H1 (cell line): Measurements from ENCODE around the gene INPP5A. TPM values are rescaled to one million over a fixed set of nuclear protein-coding genes. Genes with fewer than 3 reads are reported as not detected.

ENCODE experiments used
- CTCF ChIA-PET: fragments of 300-600 bp; sonication (Branson Sonifier 250); formaldehyde crosslinking; loops from one replicate; lab custom pipeline; 2021; ENCODE audit not compliant: partially characterized antibody; lab: Charles Lee
- POLR2A ChIA-PET: fragments of 300-600 bp; sonication (Branson Sonifier 250); formaldehyde crosslinking; loops from one replicate; lab custom pipeline; 2021; ENCODE audit warnings: inconsistent platforms; ENCODE audit not compliant: partially characterized antibody; lab: Charles Lee
- DNase-seq, 2 experiments: peaks; one replicate each; pipeline versions ENCODE4 v3.0.0 to v3.0.0-alpha.2; 2010 to 2022; ENCODE audit warnings: low spot score in 2 of 2, low read depth in 1 of 2, mixed read lengths in 1 of 2
- FAIRE-seq: peaks from 2 replicates; lab custom pipeline; 2011; peaks lifted over from hg19 to GRCh38; lab: Jason Lieb, UNC
- H2AFZ ChIP-seq: 2 replicates; pipeline ENCODE4 v1.8.1; 2012; ENCODE audit warnings: low read length, inconsistent platforms
- H2AK5ac ChIP-seq: 2 replicates; pipeline ENCODE4 v1.6.1; 2013; ENCODE audit warnings: low read depth, low read length
- H2BK120ac ChIP-seq: replicated peaks from 2 replicates; pipeline ENCODE3; 2013; ENCODE audit warnings: low read depth, low read length, inconsistent platforms
- H2BK12ac ChIP-seq: 2 replicates; pipeline ENCODE4 v1.6.1; 2013; ENCODE audit warnings: low read depth, low read length
- H2BK15ac ChIP-seq: 2 replicates; pipeline ENCODE4 v1.6.1; 2013; ENCODE audit warnings: low read length
- H2BK20ac ChIP-seq: 2 replicates; pipeline ENCODE4 v1.6.1; 2013; ENCODE audit warnings: low read length
- H2BK5ac ChIP-seq: 2 replicates; pipeline ENCODE4 v1.6.1; 2013; ENCODE audit warnings: low read depth, low read length
- H3K14ac ChIP-seq: 2 replicates; pipeline ENCODE4 v1.6.1; 2013; ENCODE audit warnings: inconsistent platforms; ENCODE audit not compliant: insufficient read length
- H3K18ac ChIP-seq: 2 replicates; pipeline ENCODE4 v1.6.1; 2013; ENCODE audit warnings: low read length; ENCODE audit errors: extremely low read depth
- H3K23ac ChIP-seq: 2 replicates; pipeline ENCODE4 v1.6.1; 2013; ENCODE audit warnings: inconsistent platforms; ENCODE audit not compliant: insufficient read length
- H3K23me2 ChIP-seq: 2 replicates; pipeline ENCODE4 v1.6.1; 2013; ENCODE audit warnings: low read depth, low read length
- H3K27ac ChIP-seq: 2 replicates; pipeline ENCODE4 v1.6.1; 2011; ENCODE audit warnings: low read depth, low read length, inconsistent platforms
- H3K27me3 ChIP-seq, 4 experiments: replicated peaks in 1 of 4; 1 replicate in 1 of 4; 2 replicates in 3 of 4; pipeline versions ENCODE4 v1.6.1 to v1.8.1; 2011 to 2013; ENCODE audit warnings: low read length in 3 of 4, mild to moderate bottlenecking in 3 of 4, inconsistent platforms in 2 of 4, mixed read lengths in 2 of 4, moderate library complexity in 1 of 4; ENCODE audit not compliant: control insufficient read depth in 3 of 4, insufficient read depth in 3 of 4; ENCODE audit errors: extremely low read depth in 1 of 4
- H3K36me3 ChIP-seq, 4 experiments: 2 replicates each; pipeline versions ENCODE4 v1.6.1 to v1.8.1; 2011 to 2013; ENCODE audit warnings: mild to moderate bottlenecking in 4 of 4, low read length in 3 of 4, moderate library complexity in 2 of 4, control low read depth in 1 of 4, inconsistent platforms in 1 of 4; ENCODE audit not compliant: insufficient read depth in 4 of 4, control insufficient read depth in 2 of 4
- H3K4ac ChIP-seq: replicated peaks from 2 replicates; pipeline ENCODE3; 2013; ENCODE audit warnings: low read length, low read depth, mixed read lengths, inconsistent platforms; ENCODE audit not compliant: insufficient read length
- H3K4me1 ChIP-seq, 4 experiments: replicated peaks in 1 of 4; 1 replicate in 1 of 4; 2 replicates in 3 of 4; pipeline versions ENCODE4 v1.6.1 to v1.8.1; 2011 to 2013; ENCODE audit warnings: low read length in 3 of 4, inconsistent platforms in 2 of 4, mixed read lengths in 1 of 4; ENCODE audit not compliant: insufficient read depth in 4 of 4, control insufficient read depth in 3 of 4
- H3K4me2 ChIP-seq, 2 experiments: 2 replicates each; pipeline versions ENCODE4 v1.6.1 to v1.8.1; 2011 to 2013; ENCODE audit warnings: low read depth in 2 of 2, low read length in 2 of 2, control low read depth in 1 of 2, inconsistent platforms in 1 of 2, mild to moderate bottlenecking in 1 of 2; ENCODE audit not compliant: insufficient read depth in 1 of 2
- H3K4me3 ChIP-seq, 4 experiments: fragments of 200-600, 300-600 bp in 1 of 4; sonication (generic), shearing (Covaris generic), sonication (Bioruptor Twin) in 1 of 4; 2 replicates each; pipeline versions ENCODE4 v1.5.1 to v1.8.1; 2011 to 2016; ENCODE audit warnings: low read length in 4 of 4, low read depth in 3 of 4, control low read depth in 2 of 4, inconsistent platforms in 2 of 4, mild to moderate bottlenecking in 2 of 4, mixed read lengths in 1 of 4, moderate library complexity in 1 of 4; ENCODE audit not compliant: insufficient read depth in 2 of 4; ENCODE audit errors: extremely low read depth in 1 of 4
- H3K56ac ChIP-seq: replicated peaks from 2 replicates; pipeline ENCODE3; 2013; ENCODE audit warnings: low read depth, mild to moderate bottlenecking, mixed read lengths, low read length, inconsistent platforms; ENCODE audit not compliant: insufficient read length
- H3K79me1 ChIP-seq: 2 replicates; pipeline ENCODE4 v1.6.1; 2013; ENCODE audit warnings: low read depth, low read length, control low read depth
- H3K79me2 ChIP-seq, 2 experiments: 2 replicates each; pipeline versions ENCODE4 v1.6.1 to v1.8.1; 2012 to 2013; ENCODE audit warnings: low read length in 2 of 2, mild to moderate bottlenecking in 2 of 2, inconsistent platforms in 1 of 2; ENCODE audit not compliant: insufficient read depth in 2 of 2, control insufficient read depth in 1 of 2
- H3K9ac ChIP-seq, 4 experiments: replicated peaks in 1 of 4; 1 replicate in 1 of 4; 2 replicates in 3 of 4; pipeline versions ENCODE4 v1.6.1 to v1.8.1; 2011 to 2013; ENCODE audit warnings: low read depth in 3 of 4, low read length in 3 of 4, control low read depth in 2 of 4, mild to moderate bottlenecking in 2 of 4, moderate library complexity in 2 of 4, inconsistent platforms in 1 of 4; ENCODE audit errors: extremely low read depth in 1 of 4
- H3K9me3 ChIP-seq, 2 experiments: 2 replicates each; pipeline versions ENCODE4 v1.6.1 to v1.8.1; 2012 to 2013; ENCODE audit warnings: mild to moderate bottlenecking in 2 of 2, moderate library complexity in 2 of 2, control low read depth in 1 of 2, inconsistent platforms in 1 of 2, low read depth in 1 of 2, low read length in 1 of 2, mixed read lengths in 1 of 2; ENCODE audit not compliant: insufficient read depth in 2 of 2
- H4K20me1 ChIP-seq, 2 experiments: replicated peaks in 1 of 2; 2 replicates each; pipeline versions ENCODE3 to v1.8.1; 2011 to 2013; ENCODE audit warnings: inconsistent platforms in 2 of 2, low read length in 2 of 2, mild to moderate bottlenecking in 1 of 2; ENCODE audit not compliant: insufficient read depth in 2 of 2, control insufficient read depth in 1 of 2
- H4K5ac ChIP-seq: 2 replicates; pipeline ENCODE4 v1.6.1; 2013; ENCODE audit warnings: low read length, low read depth, mixed read lengths, inconsistent platforms; ENCODE audit not compliant: insufficient read length
- H4K8ac ChIP-seq: 2 replicates; pipeline ENCODE4 v1.8.0; 2013; ENCODE audit warnings: mild to moderate bottlenecking, moderate library complexity, low read length, inconsistent platforms; ENCODE audit not compliant: insufficient read depth; ENCODE audit errors: extremely low read depth
- H4K91ac ChIP-seq: replicated peaks from 2 replicates; pipeline ENCODE3; 2013; ENCODE audit warnings: low read length, mixed read lengths, inconsistent platforms; ENCODE audit not compliant: insufficient read length
- BACH1 ChIP-seq: IDR thresholded peaks from 2 replicates; pipeline ENCODE4 v1.6.1; 2012; ENCODE audit warnings: low read length, improper control_type of control experiment
- BCL11A ChIP-seq, 2 experiments: IDR thresholded peaks; one replicate each; pipeline ENCODE4 v1.6.1; 2011; ENCODE audit warnings: low read depth in 2 of 2, low read length in 2 of 2, mild to moderate bottlenecking in 2 of 2
- CHD2 ChIP-seq: IDR thresholded peaks from 2 replicates; pipeline ENCODE4 v1.6.1; 2012; ENCODE audit warnings: low read length, improper control_type of control experiment
- E2F6 ChIP-seq: IDR thresholded peaks from 2 replicates; pipeline ENCODE4 v1.6.1; 2012; ENCODE audit warnings: inconsistent platforms
- EGR1 ChIP-seq: IDR thresholded peaks from 2 replicates; pipeline ENCODE4 v1.6.1; 2011; ENCODE audit warnings: low read depth, low read length, borderline replicate concordance
- FOSL1 ChIP-seq: IDR thresholded peaks from 2 replicates; pipeline ENCODE4 v1.6.1; 2011; ENCODE audit warnings: mild to moderate bottlenecking, low read depth, low read length, moderate library complexity; ENCODE audit not compliant: insufficient read depth
- KDM4A ChIP-seq: IDR thresholded peaks from one replicate; pipeline ENCODE4 v1.7.1; 2012; ENCODE audit warnings: low read depth, mild to moderate bottlenecking, moderate library complexity, low read length, inconsistent platforms; ENCODE audit not compliant: severe bottlenecking
- NRF1 ChIP-seq: IDR thresholded peaks from 2 replicates; pipeline ENCODE4 v1.6.1; 2011; ENCODE audit warnings: mild to moderate bottlenecking, low read depth, low read length, improper control_type of control experiment
- SIN3A ChIP-seq, 2 experiments: IDR thresholded peaks in 1 of 2; conservative IDR thresholded peaks in 1 of 2; 2 replicates each; pipeline ENCODE4 v1.6.1; 2011 to 2012; ENCODE audit warnings: low read length in 2 of 2, improper control_type of control experiment in 1 of 2, low read depth in 1 of 2, mild to moderate bottlenecking in 1 of 2
- SP2 ChIP-seq: IDR thresholded peaks from 2 replicates; pipeline ENCODE4 v1.6.1; 2012; ENCODE audit warnings: mild to moderate bottlenecking, low read length, inconsistent platforms
- SP4 ChIP-seq: IDR thresholded peaks from 2 replicates; pipeline ENCODE4 v1.6.1; 2012; ENCODE audit warnings: low read length, inconsistent platforms
- TCF12 ChIP-seq: IDR thresholded peaks from 2 replicates; pipeline ENCODE4 v1.6.1; 2011; ENCODE audit warnings: low read depth, mild to moderate bottlenecking, low read length
- WGBS, 2 experiments: shearing (Covaris generic) in 1 of 2; methylation state at CpG; one replicate each; pipeline versions ENCODE4 v1.1.6 to v1.1.7; 2013 to 2015; ENCODE audit warnings: low lambda C conversion rate in 2 of 2, mixed read lengths in 2 of 2, inconsistent platforms in 1 of 2, low coverage in 1 of 2, missing lambda C conversion rate in 1 of 2; ENCODE audit not compliant: insufficient replicate concordance in 2 of 2, insufficient coverage in 1 of 2, insufficient read length in 1 of 2; ENCODE audit errors: extremely low coverage in 1 of 2, missing lambda C conversion rate in 1 of 2; 5-methylcytosine and 5-hydroxymethylcytosine counted together
- polyA plus RNA-seq, 7 experiments: library from polyadenylated mRNA; depleted of rRNA in 3 of 7; stranded (reverse) in 5 of 7; unstranded in 2 of 7; fragments of >200 nt in 5 of 7; fragments of 200-250 nt in 2 of 7; gene quantifications; 1 replicate in 5 of 7; 2 replicates in 1 of 7; 4 replicates in 1 of 7; pipeline versions ENCODE4 v1.2.1 to v1.2.3, GENCODE V29; 2011 to 2013; ENCODE audit warnings: missing spikeins in 2 of 7, mixed read lengths in 2 of 7
- total RNA-seq: library from RNA; stranded (reverse); fragmentation: NEBNext Ultra II Directional; extraction: Animal tissue kit (Norgen Biotek cat#: 25700); gene quantifications from 2 replicates; pipeline ENCODE4 v1.2.1, GENCODE V29; 2021

Gene INPP5A
- total and polyA plus RNA-seq, 2 of the 8 experiments (the other 6 are each of a cell fraction or from before 2014, with no cell fraction given): 19.7 to 27.5 TPM

GRCh38 chr10:132590094-132590751, 52.6 kb downstream of the INPP5A start:
- Histone ChIP-seq H2BK120ac (no peak overlapping the region), H2AFZ (no peak overlapping the region), H3K14ac (no peak overlapping the region), H4K91ac (peak overlapping the region; percentile 7), H4K8ac (peak overlapping the region; percentile 39; the same call in 1 of the 2 replicates), H2AK5ac (peak overlapping the region; percentile 77; the same call in 1 of the 2 replicates), H3K9me3 (no peaks in the 10 kb centered on the region), H3K79me1 (peaks cover 14% of the 10 kb centered on the region), H2BK20ac (no peak overlapping the region), H3K4me2 (no peak overlapping the region), H3K23ac (no peak overlapping the region), H3K23me2 (no peaks in the 10 kb centered on the region), H3K56ac (no peak overlapping the region), H3K4me3 (no peak overlapping the region), H4K20me1 (peaks cover 2 to 22% of the 10 kb centered on the region in 2 experiments), H3K79me2 (peaks cover 0 to 15% of the 10 kb centered on the region in 2 experiments; a peak in 2 of 4 replicates), H2BK15ac (0 out of 2 replicates have a peak overlapping the region, but pooled peaks have one; percentile 46), H2BK12ac (peak overlapping the region; percentile 84), H3K27me3 (no peaks in the 10 kb centered on the region; a peak in 1 of 7 replicates), H3K18ac (no peak overlapping the region), H3K36me3 (no peaks in the 10 kb centered on the region), H3K27ac (no peak overlapping the region), H3K4me1 (peaks cover 0 to 4% (median under 1%) of the 10 kb centered on the region in 4 experiments; a peak in 2 of 7 replicates), H3K9ac (no peak overlapping the region), H3K4ac (no peak overlapping the region), H2BK5ac (peak overlapping the region; percentile 52), H4K5ac (no peak overlapping the region)
- ChIA-PET CTCF (interaction anchor here (0.6 to 2.1 kb wide), 2 partner anchors 8 to 11 kb away, joined by 3 to 5 read pairs; no protein-coding TSS in a partner anchor), POLR2A (interaction anchor here (1.5 kb wide), 1 partner anchor 9 kb away, joined by 3 read pairs; no protein-coding TSS in a partner anchor)
- 89% methylated on average over 33 of the region's 33 CpGs; no CpG with 5 or more reads in 1 of the 2 experiments for WGBS, 2 experiments
- DNase-seq (no peak), FAIRE-seq (no peak)
- TF ChIP-seq E2F6: no peak
- no peak for TF ChIP-seq SP4
- no peak for TF ChIP-seq SP2
- no peak for TF ChIP-seq SIN3A (conservative IDR thresholded peaks at IDR 0.05 in 1 of 2, IDR thresholded peaks at IDR 0.05 in 1 of 2; ENCODE audit: low read depth in 1 of 2, low read length in 2 of 2)
- no peak for TF ChIP-seq BCL11A (IDR thresholded peaks at IDR 0.05; ENCODE audit: low read depth in 2 of 2, low read length in 2 of 2)
- TF ChIP-seq TCF12: no peak
- no peak for TF ChIP-seq EGR1
- no peak for TF ChIP-seq NRF1
- TF ChIP-seq KDM4A: no peak
- TF ChIP-seq CHD2: no peak
- no peak for TF ChIP-seq FOSL1
- TF ChIP-seq BACH1: no peak
